SH-SY5Y (cell line): Measurements from ENCODE around the gene NR3C2.

Experiments
- GATA2 ChIP-seq: IDR thresholded peaks from 2 replicates; pipeline ENCODE4 v1.6.1; 2011; ENCODE audit warnings: mild to moderate bottlenecking, low read depth, low read length
- GATA3 ChIP-seq: IDR thresholded peaks from 2 replicates; pipeline ENCODE4 v1.6.1; 2011; ENCODE audit warnings: low read depth, mild to moderate bottlenecking, low read length, moderate library complexity

- TF ChIP-seq GATA2, result no peak
- TF ChIP-seq GATA3, result no peak
Observed at GRCh38 chr4:148254621-148255343, 187.4 kb downstream of the NR3C2 start.
